ENCODE results near the gene NHEJ1. TPM values are rescaled to one million over a fixed set of nuclear protein-coding genes. Genes with fewer than 3 reads are reported as not detected.

The NHEJ1 gene
- total RNA-seq, 6 experiments from 2014 or later, result 5.8 to 16.7 (median 10.9) TPM

- TF ChIP-seq POLR2A (IDR thresholded peaks at IDR 0.05), result no peak
- no peak for TF ChIP-seq CTCF (IDR thresholded peaks at IDR 0.05)
- no peak for DNase-seq
- H3K4me3 ChIP-seq, result no peak overlapping the region
- H3K9me3 ChIP-seq, result no peaks in the 10 kb centered on the region
- WGBS (ENCODE audit: insufficient coverage, low coverage, low lambda C conversion rate, missing lambda C conversion rate), result 43% methylated on average over 4 of the region's 8 CpGs
- intact Hi-C loops (cut with DNase I), result no loop called here
- no peaks in the 10 kb centered on the region for H3K36me3 ChIP-seq
- H3K27ac ChIP-seq, result no peak overlapping the region
- peaks cover 0 to 10% (median 0%) of the 10 kb centered on the region in 4 donors for H3K4me1 ChIP-seq
- ATAC-seq, result peak in 1 of 4 donors; percentile 11
- H3K27me3 ChIP-seq, result no peaks in the 10 kb centered on the region
Measured at GRCh38 chr2:219037783-219038499, 122.7 kb downstream of the NHEJ1 start.

GRCh38 chr2:219035942-219036341 lies 124.7 kb downstream of the NHEJ1 start:
- Histone ChIP-seq H3K4me3 (no peak overlapping the region), H3K27me3 (no peaks in the 10 kb centered on the region), H3K4me1 (no peaks in the 10 kb centered on the region), H3K27ac (no peak overlapping the region), H3K9me3 (no peaks in the 10 kb centered on the region), H3K36me3 (no peaks in the 10 kb centered on the region)
- no peak for ATAC-seq
- TF ChIP-seq POLR2A (IDR thresholded peaks at IDR 0.05) (no peak), CTCF (IDR thresholded peaks at IDR 0.05) (no peak)
- 91% methylated on average over 2 of the region's 2 CpGs for WGBS (ENCODE audit: insufficient coverage, low coverage, low lambda C conversion rate, missing lambda C conversion rate)
- intact Hi-C loops (cut with DNase I), result no loop called here
- no peak for DNase-seq

- H3K36me3 ChIP-seq, result no peaks in the 10 kb centered on the region
- TF ChIP-seq CTCF (IDR thresholded peaks at IDR 0.05) (no peak), POLR2A (IDR thresholded peaks at IDR 0.05) (no peak)
- DNase-seq (no peak), ATAC-seq (no peak)
- no peaks in the 10 kb centered on the region for H3K4me1 ChIP-seq
- WGBS (ENCODE audit: insufficient coverage, low coverage, low lambda C conversion rate, missing lambda C conversion rate), result 38% methylated on average over 6 of the region's 6 CpGs
- intact Hi-C loops (cut with DNase I), result no loop called here
- no peak overlapping the region for H3K4me3 ChIP-seq
- no peaks in the 10 kb centered on the region for H3K27me3 ChIP-seq
- H3K27ac ChIP-seq, result no peak overlapping the region
- no peaks in the 10 kb centered on the region for H3K9me3 ChIP-seq
Measured at GRCh38 chr2:219034823-219035222, 125.8 kb downstream of the NHEJ1 start.

GRCh38 chr2:219032051-219032745 lies 128.4 kb downstream of the NHEJ1 start:
- intact Hi-C loops (cut with DNase I), result no loop called here
- Histone ChIP-seq H3K27ac (no peak overlapping the region), H3K4me1 (no peaks in the 10 kb centered on the region), H3K27me3 (no peaks in the 10 kb centered on the region), H3K4me3 (no peak overlapping the region), H3K9me3 (no peaks in the 10 kb centered on the region), H3K36me3 (no peaks in the 10 kb centered on the region)
- DNase-seq, result no peak
- ATAC-seq, result no peak
- 70% methylated on average over 11 of the region's 23 CpGs for WGBS (ENCODE audit: insufficient coverage, low coverage, low lambda C conversion rate, missing lambda C conversion rate)
- TF ChIP-seq POLR2A (IDR thresholded peaks at IDR 0.05), result no peak
- TF ChIP-seq CTCF (IDR thresholded peaks at IDR 0.05), result no peak
